WTC11 (cell line): ENCODE measurements around the gene WNT9B. TPM values are rescaled to one million over a fixed set of nuclear protein-coding genes. Genes with fewer than 3 reads are reported as not detected.

Experiments
- ATAC-seq: fragments of 200-7000 bp; cut with Tn5 transposase; 2 replicates; pipeline ENCODE4 v1.10.0; 2021; ENCODE audit warnings: mild to moderate bottlenecking, moderate library complexity
- CTCF ChIA-PET: fragments of 300-600 bp; sonication (Branson Sonifier 250); formaldehyde crosslinking; loops from one replicate; lab custom pipeline; 2021; ENCODE audit warnings: antibody characterized with exemption; lab: Charles Lee
- POLR2A ChIA-PET: fragments of 350-600 bp; sonication (Branson Sonifier 250); formaldehyde crosslinking; loops from one replicate; lab custom pipeline; 2021; ENCODE audit warnings: antibody characterized with exemption; lab: Charles Lee
- DNase-seq: peaks from one replicate; pipeline ENCODE4 v3.0.0; 2021; ENCODE audit warnings: low spot score
- H3K27ac Mint-ChIP-seq: 2 replicates; pipeline ENCODE4 v1.8.0; 2021; ENCODE audit warnings: mixed read lengths
- H3K27me3 Mint-ChIP-seq: 2 replicates; pipeline ENCODE4 v1.8.0; 2021; ENCODE audit warnings: low read depth, mild to moderate bottlenecking, moderate library complexity, mixed read lengths
- H3K36me3 Mint-ChIP-seq: 2 replicates; pipeline ENCODE4 v1.8.0; 2021; ENCODE audit warnings: mixed read lengths
- H3K4me1 Mint-ChIP-seq: 2 replicates; pipeline ENCODE4 v1.8.0; 2022; ENCODE audit warnings: mixed read lengths
- H3K4me3 Mint-ChIP-seq: 2 replicates; pipeline ENCODE4 v1.8.0; 2021; ENCODE audit warnings: mild to moderate bottlenecking, moderate library complexity, mixed read lengths
- H3K9me3 Mint-ChIP-seq: 2 replicates; pipeline ENCODE4 v1.8.0; 2021; ENCODE audit warnings: mixed read lengths
- FOXK1 ChIP-seq: sonication (generic); formaldehyde crosslinking; IDR thresholded peaks from 2 replicates; pipeline ENCODE4 v1.8.0; 2022; ENCODE audit warnings: mild to moderate bottlenecking, moderate library complexity, missing genetic modification reagents
- KAT7 ChIP-seq: sonication (generic); formaldehyde crosslinking; IDR thresholded peaks from 2 replicates; pipeline ENCODE4 v1.8.1; 2023; ENCODE audit warnings: missing genetic modification reagents, mild to moderate bottlenecking, borderline replicate concordance
- MXD4 ChIP-seq: fragments of 250-450 bp; sonication (Bioruptor Pico); IDR thresholded peaks from 2 replicates; pipeline ENCODE4 v1.8.0; 2021; ENCODE audit warnings: mild to moderate bottlenecking, moderate library complexity, borderline replicate concordance
- NFATC4 ChIP-seq: fragments of 250-450 bp; sonication (Bioruptor Pico); IDR thresholded peaks from 2 replicates; pipeline ENCODE4 v1.9.0; 2021; ENCODE audit warnings: mild to moderate bottlenecking
- NFE2L1 ChIP-seq: sonication (generic); formaldehyde crosslinking; IDR thresholded peaks from 2 replicates; pipeline ENCODE4 v1.8.1; 2023; ENCODE audit warnings: missing genetic modification reagents
- PRRX2 ChIP-seq: fragments of 250-450 bp; sonication (Bioruptor Pico); IDR thresholded peaks from 2 replicates; pipeline ENCODE4 v1.8.0; 2021; ENCODE audit warnings: mild to moderate bottlenecking
- RELA ChIP-seq: sonication (generic); formaldehyde crosslinking; IDR thresholded peaks from 2 replicates; pipeline ENCODE4 v1.8.1; 2022; ENCODE audit warnings: missing genetic modification reagents, mild to moderate bottlenecking, borderline replicate concordance
- TP53 ChIP-seq: sonication (generic); formaldehyde crosslinking; IDR thresholded peaks from 2 replicates; pipeline ENCODE4 v1.8.1; 2023; ENCODE audit warnings: mild to moderate bottlenecking, missing genetic modification reagents
- total RNA-seq: library from RNA; stranded (reverse); gene quantifications from 3 replicates; pipeline ENCODE4 v1.2.3, GENCODE V29; 2021
- TF ChIP-seq, protein P1 (sequence below): fragments of 250-450 bp; sonication (Bioruptor Pico); IDR thresholded peaks from 2 replicates; pipeline ENCODE4 v1.9.0; 2021; ENCODE audit warnings: mild to moderate bottlenecking, borderline replicate concordance
- TF ChIP-seq, protein P2 (sequence below): sonication (generic); formaldehyde crosslinking; IDR thresholded peaks from 2 replicates; pipeline ENCODE4 v1.8.1; 2022; ENCODE audit warnings: low read depth, mild to moderate bottlenecking, moderate library complexity, missing genetic modification reagents, borderline replicate concordance
- TF ChIP-seq, protein P3 (sequence below): sonication (generic); formaldehyde crosslinking; IDR thresholded peaks from 2 replicates; pipeline ENCODE4 v1.8.1; 2023; ENCODE audit warnings: mild to moderate bottlenecking, missing genetic modification reagents
- TF ChIP-seq, protein P4 (sequence below): fragments of 250-450 bp; sonication (Bioruptor Pico); IDR thresholded peaks from 2 replicates; pipeline ENCODE4 v1.9.0; 2021; ENCODE audit warnings: mild to moderate bottlenecking
- TF ChIP-seq, protein P5 (sequence below): sonication (generic); formaldehyde crosslinking; IDR thresholded peaks from 2 replicates; pipeline ENCODE4 v1.8.0; 2023; ENCODE audit warnings: mild to moderate bottlenecking, missing genetic modification reagents
- TF ChIP-seq, protein P6 (sequence below): sonication (generic); formaldehyde crosslinking; IDR thresholded peaks from 2 replicates; pipeline ENCODE4 v1.8.0; 2022; ENCODE audit warnings: mild to moderate bottlenecking, missing genetic modification reagents
- TF ChIP-seq, protein P7 (sequence below): sonication (generic); formaldehyde crosslinking; IDR thresholded peaks from 2 replicates; pipeline ENCODE4 v1.8.1; 2022; ENCODE audit warnings: mild to moderate bottlenecking, moderate library complexity, missing genetic modification reagents

Gene WNT9B
- total RNA-seq, 1 experiment from 2014 or later = 0.87 TPM

DNA sequence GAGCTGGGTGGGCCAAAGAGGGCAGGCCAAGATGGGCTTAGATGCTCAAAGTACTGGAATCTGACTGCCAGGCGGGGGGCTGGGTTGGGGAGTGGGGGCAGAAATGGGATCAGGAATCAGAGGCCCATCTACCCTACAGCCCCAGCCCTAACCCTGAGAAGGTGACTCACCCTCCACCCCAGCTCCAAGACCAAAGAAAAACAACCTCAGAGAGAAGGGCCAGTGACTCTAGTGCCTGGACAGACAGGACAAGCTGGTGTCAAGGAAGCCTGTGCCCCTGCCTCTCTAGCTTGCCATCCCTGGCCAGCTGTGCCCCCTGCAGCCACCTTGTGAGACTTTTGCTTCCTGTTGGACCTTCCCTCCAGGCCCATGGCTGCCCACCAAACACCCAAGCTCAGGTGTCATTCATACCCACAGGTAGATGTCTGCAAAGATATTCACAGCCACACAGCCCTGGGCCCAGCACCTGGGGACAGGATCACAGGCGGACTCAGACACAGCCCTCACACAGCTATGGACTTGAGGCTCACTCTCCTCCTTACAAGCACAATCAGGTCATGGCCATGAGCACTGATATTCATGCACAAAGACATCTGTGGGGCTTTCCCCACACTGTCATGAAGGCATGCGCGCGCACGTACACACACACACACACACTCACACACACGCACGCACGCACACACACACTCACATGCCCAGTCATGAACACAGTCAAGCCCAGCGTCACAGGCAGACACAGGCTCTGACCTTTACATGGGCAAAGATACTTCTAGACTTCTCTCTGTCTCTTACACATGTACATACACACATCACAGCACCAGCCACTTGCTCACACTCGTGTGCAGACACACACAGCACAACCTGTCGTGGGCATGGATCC, 35.7 kb upstream of the WNT9B start (continued):
- TF ChIP-seq, protein P1, sequence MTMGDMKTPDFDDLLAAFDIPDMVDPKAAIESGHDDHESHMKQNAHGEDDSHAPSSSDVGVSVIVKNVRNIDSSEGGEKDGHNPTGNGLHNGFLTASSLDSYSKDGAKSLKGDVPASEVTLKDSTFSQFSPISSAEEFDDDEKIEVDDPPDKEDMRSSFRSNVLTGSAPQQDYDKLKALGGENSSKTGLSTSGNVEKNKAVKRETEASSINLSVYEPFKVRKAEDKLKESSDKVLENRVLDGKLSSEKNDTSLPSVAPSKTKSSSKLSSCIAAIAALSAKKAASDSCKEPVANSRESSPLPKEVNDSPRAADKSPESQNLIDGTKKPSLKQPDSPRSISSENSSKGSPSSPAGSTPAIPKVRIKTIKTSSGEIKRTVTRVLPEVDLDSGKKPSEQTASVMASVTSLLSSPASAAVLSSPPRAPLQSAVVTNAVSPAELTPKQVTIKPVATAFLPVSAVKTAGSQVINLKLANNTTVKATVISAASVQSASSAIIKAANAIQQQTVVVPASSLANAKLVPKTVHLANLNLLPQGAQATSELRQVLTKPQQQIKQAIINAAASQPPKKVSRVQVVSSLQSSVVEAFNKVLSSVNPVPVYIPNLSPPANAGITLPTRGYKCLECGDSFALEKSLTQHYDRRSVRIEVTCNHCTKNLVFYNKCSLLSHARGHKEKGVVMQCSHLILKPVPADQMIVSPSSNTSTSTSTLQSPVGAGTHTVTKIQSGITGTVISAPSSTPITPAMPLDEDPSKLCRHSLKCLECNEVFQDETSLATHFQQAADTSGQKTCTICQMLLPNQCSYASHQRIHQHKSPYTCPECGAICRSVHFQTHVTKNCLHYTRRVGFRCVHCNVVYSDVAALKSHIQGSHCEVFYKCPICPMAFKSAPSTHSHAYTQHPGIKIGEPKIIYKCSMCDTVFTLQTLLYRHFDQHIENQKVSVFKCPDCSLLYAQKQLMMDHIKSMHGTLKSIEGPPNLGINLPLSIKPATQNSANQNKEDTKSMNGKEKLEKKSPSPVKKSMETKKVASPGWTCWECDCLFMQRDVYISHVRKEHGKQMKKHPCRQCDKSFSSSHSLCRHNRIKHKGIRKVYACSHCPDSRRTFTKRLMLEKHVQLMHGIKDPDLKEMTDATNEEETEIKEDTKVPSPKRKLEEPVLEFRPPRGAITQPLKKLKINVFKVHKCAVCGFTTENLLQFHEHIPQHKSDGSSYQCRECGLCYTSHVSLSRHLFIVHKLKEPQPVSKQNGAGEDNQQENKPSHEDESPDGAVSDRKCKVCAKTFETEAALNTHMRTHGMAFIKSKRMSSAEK = no peak
- no peak for TF ChIP-seq NFE2L1 (CRISPR knock-in tag)
- no peak for TF ChIP-seq PRRX2 (CRISPR knock-in tag)
- TF ChIP-seq, protein P2, sequence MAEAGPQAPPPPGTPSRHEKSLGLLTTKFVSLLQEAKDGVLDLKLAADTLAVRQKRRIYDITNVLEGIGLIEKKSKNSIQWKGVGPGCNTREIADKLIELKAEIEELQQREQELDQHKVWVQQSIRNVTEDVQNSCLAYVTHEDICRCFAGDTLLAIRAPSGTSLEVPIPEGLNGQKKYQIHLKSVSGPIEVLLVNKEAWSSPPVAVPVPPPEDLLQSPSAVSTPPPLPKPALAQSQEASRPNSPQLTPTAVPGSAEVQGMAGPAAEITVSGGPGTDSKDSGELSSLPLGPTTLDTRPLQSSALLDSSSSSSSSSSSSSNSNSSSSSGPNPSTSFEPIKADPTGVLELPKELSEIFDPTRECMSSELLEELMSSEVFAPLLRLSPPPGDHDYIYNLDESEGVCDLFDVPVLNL (CRISPR knock-in tag) = no peak
- TF ChIP-seq, protein P3, sequence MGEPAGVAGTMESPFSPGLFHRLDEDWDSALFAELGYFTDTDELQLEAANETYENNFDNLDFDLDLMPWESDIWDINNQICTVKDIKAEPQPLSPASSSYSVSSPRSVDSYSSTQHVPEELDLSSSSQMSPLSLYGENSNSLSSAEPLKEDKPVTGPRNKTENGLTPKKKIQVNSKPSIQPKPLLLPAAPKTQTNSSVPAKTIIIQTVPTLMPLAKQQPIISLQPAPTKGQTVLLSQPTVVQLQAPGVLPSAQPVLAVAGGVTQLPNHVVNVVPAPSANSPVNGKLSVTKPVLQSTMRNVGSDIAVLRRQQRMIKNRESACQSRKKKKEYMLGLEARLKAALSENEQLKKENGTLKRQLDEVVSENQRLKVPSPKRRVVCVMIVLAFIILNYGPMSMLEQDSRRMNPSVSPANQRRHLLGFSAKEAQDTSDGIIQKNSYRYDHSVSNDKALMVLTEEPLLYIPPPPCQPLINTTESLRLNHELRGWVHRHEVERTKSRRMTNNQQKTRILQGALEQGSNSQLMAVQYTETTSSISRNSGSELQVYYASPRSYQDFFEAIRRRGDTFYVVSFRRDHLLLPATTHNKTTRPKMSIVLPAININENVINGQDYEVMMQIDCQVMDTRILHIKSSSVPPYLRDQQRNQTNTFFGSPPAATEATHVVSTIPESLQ (CRISPR knock-in tag) = no peak
- TF ChIP-seq, all 79 proteins: peak for 0

DNA sequence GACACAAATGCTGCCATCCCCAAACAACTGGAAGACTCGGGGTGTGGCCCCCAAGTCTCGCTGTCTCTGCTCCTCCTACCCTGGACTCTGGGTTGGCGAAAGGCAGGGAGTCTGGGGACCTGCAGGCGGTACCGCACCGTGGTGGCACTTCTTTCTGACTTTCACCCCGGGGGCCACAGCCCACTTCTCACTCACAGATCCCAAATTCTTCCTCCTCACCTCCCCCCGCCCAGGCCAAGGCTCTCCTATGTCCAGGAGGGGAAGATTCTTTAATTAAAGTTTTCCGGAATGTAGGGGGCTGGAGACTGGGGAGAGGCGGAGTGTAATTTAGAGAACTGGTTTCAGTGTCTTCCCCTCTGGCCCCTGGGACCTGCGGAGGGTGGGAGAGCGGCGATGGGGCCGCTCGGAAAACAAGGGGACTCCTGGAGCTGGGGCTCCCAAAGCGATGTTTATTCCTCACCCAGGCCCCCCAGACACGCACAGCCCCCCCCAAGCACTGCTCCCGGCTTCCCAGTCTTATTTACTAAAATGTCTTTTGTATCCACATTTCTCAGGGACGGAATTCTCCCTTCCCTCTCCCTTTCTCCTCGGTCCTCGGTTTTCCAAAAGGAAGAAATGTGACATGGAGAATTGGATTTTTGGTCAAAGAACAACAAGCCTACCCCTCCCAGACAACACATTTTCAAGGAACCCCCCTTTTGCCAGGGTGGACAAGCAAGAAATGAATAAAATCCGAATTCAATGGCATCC, 34.1 kb upstream of the WNT9B start:
- ATAC-seq (no peak), DNase-seq (no peak)
- TF ChIP-seq, protein P4, sequence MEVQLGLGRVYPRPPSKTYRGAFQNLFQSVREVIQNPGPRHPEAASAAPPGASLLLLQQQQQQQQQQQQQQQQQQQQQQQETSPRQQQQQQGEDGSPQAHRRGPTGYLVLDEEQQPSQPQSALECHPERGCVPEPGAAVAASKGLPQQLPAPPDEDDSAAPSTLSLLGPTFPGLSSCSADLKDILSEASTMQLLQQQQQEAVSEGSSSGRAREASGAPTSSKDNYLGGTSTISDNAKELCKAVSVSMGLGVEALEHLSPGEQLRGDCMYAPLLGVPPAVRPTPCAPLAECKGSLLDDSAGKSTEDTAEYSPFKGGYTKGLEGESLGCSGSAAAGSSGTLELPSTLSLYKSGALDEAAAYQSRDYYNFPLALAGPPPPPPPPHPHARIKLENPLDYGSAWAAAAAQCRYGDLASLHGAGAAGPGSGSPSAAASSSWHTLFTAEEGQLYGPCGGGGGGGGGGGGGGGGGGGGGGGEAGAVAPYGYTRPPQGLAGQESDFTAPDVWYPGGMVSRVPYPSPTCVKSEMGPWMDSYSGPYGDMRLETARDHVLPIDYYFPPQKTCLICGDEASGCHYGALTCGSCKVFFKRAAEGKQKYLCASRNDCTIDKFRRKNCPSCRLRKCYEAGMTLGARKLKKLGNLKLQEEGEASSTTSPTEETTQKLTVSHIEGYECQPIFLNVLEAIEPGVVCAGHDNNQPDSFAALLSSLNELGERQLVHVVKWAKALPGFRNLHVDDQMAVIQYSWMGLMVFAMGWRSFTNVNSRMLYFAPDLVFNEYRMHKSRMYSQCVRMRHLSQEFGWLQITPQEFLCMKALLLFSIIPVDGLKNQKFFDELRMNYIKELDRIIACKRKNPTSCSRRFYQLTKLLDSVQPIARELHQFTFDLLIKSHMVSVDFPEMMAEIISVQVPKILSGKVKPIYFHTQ (CRISPR knock-in tag) = no peak
- TF ChIP-seq, protein P5, sequence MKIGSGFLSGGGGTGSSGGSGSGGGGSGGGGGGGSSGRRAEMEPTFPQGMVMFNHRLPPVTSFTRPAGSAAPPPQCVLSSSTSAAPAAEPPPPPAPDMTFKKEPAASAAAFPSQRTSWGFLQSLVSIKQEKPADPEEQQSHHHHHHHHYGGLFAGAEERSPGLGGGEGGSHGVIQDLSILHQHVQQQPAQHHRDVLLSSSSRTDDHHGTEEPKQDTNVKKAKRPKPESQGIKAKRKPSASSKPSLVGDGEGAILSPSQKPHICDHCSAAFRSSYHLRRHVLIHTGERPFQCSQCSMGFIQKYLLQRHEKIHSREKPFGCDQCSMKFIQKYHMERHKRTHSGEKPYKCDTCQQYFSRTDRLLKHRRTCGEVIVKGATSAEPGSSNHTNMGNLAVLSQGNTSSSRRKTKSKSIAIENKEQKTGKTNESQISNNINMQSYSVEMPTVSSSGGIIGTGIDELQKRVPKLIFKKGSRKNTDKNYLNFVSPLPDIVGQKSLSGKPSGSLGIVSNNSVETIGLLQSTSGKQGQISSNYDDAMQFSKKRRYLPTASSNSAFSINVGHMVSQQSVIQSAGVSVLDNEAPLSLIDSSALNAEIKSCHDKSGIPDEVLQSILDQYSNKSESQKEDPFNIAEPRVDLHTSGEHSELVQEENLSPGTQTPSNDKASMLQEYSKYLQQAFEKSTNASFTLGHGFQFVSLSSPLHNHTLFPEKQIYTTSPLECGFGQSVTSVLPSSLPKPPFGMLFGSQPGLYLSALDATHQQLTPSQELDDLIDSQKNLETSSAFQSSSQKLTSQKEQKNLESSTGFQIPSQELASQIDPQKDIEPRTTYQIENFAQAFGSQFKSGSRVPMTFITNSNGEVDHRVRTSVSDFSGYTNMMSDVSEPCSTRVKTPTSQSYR = no peak
- TF ChIP-seq RELA (CRISPR knock-in tag) (no peak), MXD4 (no peak), TP53 (CRISPR knock-in tag) (no peak), NFATC4 (CRISPR knock-in tag) (no peak), KAT7 (CRISPR knock-in tag) (no peak), FOXK1 (CRISPR knock-in tag) (no peak)
- TF ChIP-seq, protein P6, sequence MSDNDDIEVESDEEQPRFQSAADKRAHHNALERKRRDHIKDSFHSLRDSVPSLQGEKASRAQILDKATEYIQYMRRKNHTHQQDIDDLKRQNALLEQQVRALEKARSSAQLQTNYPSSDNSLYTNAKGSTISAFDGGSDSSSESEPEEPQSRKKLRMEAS (CRISPR knock-in tag) = no peak
- TF ChIP-seq, protein P7, sequence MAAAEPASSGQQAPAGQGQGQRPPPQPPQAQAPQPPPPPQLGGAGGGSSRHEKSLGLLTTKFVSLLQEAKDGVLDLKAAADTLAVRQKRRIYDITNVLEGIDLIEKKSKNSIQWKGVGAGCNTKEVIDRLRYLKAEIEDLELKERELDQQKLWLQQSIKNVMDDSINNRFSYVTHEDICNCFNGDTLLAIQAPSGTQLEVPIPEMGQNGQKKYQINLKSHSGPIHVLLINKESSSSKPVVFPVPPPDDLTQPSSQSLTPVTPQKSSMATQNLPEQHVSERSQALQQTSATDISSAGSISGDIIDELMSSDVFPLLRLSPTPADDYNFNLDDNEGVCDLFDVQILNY (CRISPR knock-in tag) = no peak
- TF ChIP-seq, protein P3 (CRISPR knock-in tag) = no peak
- Mint-ChIP-seq H3K9me3 (no peaks in the 10 kb centered on the region), H3K36me3 (no peaks in the 10 kb centered on the region), H3K27ac (no peak overlapping the region), H3K4me3 (peak overlapping the region; percentile 80), H3K27me3 (peaks cover 62% of the 10 kb centered on the region), H3K4me1 (peaks cover 77% of the 10 kb centered on the region)
- ChIA-PET POLR2A (no interaction called here), CTCF (no interaction called here)
